T1000 (cell line): ENCODE results near the gene KCNMA1.

ENCODE experiments used
- DNase-seq: peaks from one replicate; lab custom pipeline; 2025; ENCODE audit warnings: mixed read lengths; lab: John Stamatoyannopoulos, UW

KCNMA1 gene

DNA sequence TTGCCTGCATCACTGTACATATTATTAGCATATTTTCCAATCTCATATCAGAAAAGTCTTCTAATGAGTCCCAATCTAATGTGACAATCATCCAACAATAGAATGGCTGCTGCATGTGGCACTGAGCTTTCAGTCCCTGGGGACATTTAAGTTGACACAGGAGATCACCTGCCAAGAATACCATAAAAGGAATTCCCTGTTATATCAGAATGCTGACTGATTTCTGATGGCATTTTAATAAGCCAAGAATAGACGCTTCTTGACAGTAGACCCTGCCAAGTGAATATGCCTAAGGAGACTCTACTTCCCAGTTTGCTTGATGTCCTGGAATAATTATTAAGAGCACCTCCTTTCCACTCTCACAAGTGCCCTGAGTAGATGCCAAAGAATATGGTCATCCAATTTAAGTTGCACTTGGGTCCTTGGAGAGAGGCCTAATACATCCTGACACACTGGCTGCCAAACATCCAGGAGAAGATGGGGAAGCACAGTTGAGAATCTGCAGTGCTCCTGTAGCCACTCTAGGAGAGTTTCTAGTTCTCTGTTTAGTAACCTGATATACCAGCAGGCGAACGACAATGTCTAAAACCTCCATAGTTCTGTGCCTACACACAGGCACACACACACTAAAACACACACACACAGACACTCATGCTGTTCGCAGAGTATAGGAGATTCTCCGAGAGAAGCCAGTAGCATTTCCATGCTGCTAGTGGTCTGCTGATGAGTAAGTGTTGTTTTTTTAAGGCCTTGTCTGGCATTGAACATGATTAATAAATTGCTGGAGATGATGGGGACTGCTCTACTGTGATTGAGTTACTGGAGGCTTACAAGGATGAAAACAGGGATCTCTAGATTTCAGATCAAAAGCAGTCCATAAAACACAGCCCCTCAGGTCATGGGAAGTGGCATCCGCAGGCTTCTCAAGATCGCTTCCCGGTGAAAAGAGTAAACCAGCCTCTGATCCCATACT, 369.6 kb downstream of the KCNMA1 start:
- DNase-seq = no peak

DNA sequence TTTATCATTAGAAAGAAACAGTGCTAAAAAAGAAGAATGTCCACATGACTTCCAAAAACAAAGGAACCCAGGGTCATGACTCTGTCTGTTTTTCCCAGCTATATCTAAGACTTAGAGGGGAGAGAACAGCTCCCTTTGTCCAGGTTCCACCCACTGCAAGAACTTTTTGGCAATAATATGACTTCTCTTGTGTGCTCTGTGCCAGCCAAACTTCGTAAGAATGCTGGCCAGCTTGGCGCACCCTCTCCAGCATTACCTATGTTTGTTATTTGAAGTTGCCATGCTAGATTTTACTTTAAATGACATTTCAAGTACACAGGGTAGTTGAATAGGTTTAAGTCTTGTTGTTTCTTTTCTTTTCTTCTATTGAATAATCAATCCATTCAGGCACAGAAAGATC, 371.4 kb downstream of the KCNMA1 start:
- DNase-seq = no peak

GRCh38 chr10:77264527-77264926, 373.1 kb downstream of the KCNMA1 start:
- DNase-seq = no peak

DNA sequence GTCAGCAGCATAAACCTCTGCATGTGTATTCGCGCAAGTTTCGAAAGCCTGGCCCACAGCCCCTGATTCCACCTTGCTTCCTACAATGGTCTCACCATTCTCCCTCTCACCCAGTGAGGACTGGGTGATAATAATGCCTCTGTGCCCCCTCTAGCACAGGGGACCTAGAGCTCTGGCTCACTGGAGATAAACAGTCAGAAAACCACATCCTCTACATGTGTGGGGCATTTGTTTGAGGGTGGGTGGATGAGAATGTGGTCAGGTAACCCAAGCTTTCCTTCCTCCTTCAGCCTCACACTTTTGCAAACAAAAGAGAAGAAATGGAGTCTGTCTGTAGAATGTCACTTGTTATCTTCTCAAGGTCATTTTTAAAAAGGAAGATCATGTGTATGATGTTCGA, 373.5 kb downstream of the KCNMA1 start:
- DNase-seq = no peak

DNA sequence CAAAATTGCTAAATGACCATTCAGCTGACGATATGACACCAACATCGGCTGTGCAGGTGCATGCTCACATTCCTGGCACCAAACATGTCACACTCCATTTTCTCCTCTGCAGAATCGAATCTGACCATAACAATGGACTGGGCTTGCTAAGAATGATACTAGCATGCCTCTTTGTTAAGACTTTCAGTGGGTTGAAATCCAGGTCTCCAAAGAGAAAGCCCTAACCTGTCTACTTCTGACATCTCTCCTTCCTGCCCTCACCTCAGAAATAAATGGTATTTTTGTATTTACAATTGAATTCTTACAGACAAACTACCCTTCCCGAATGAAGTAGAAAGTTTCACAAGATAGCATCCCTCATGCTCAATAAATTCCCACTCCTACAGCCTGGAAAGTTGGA, 373.9 kb downstream of the KCNMA1 start:
- no peak for DNase-seq

- DNase-seq = no peak
Measured at GRCh38 chr10:77261146-77261545, 376.5 kb downstream of the KCNMA1 start.

DNA sequence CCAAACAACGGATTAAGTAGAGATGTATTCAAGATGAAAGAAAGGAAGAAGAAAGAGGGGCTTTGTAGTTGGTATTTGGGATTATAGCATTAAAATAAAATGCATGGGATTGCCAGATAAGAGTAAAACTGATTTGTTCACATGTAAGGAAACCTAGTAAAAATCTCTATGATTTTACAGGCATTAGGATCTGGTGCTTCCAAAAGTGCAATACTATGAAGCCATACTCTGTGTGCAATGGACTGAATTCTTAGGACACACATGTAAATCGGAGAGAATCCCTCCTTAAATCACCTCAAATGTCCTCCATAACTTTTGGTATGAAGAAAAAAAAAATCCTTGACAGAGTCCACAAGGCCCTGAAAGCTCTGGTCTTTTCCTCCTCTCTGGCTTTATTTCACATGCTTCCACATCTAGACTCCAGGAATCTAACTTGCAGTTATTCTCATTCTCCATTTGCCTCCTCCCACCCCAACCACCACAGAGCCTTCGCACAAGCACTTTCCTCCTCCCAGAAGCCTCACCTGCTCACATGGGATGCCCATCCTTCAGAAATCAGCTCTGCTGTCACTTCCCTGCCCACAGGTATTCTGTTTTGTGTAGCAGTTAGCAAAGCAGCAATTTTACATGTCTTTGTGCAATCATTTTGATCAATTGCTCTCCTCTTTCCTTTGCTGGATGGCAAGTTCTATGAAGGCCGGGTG, 378.3 kb downstream of the KCNMA1 start:
- DNase-seq = no peak

GRCh38 chr10:77256346-77256745, 381.3 kb downstream of the KCNMA1 start:
- no peak for DNase-seq

DNA sequence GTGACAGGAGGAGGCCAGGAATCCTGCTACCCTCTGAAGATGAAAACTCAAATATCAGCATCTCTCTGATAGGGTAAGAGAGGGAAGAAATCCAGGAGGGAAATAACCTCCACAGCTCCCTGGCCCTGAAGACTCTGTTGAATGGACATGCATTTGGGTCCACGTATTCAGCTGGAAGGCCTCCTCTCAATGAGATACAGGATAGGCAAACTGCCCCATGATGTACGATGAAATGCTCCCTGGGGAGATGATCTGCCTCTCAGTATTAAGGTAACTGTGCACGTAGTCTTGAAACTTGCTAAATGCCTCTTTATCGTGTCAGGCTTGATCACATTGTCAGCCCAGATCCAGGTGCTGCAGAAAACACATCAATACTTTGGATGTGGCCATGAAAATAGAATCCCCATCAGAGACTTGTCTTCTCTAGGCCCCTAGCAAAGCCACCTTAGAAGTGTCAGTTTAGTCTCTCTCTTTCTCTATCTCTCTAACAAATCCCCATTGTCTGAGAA, 384.0 kb downstream of the KCNMA1 start:
- no peak for DNase-seq

GRCh38 chr10:77253147-77253545, 384.5 kb downstream of the KCNMA1 start:
- DNase-seq = no peak

- no peak for DNase-seq
Measured at GRCh38 chr10:77252380-77253146, 385.0 kb downstream of the KCNMA1 start.

DNA sequence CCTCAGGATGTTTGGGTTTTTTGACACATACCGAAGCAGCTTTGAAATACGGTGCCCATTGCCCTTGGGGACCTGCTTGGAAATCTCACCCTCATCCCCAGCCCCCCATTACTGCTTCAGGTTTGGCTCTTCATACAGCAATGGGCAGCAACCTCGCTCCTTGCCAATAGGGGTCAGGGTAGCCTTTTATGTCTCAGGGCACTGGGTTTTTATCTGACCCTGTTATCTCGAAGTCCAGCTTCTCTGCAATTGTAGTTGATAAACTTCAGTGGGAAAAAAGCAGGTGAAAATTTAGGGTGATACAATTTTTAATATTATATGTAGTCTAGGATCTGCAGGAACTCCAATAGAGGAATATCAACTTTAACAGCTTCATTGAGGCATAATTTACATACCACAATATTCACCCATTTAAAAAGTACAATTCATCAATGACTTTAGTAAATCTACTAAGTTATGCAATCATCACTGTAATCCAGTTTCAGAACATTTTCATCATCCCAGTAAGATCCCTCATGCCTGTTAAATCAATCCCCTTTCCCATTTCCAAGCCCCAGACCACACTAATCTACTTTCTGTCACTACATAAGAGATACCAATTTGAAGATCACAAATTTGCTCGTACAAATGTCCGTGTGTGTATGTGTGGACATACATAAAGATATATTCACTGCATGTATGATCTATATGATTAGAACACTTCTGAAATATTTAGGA, 386.2 kb downstream of the KCNMA1 start:
- no peak for DNase-seq

DNA sequence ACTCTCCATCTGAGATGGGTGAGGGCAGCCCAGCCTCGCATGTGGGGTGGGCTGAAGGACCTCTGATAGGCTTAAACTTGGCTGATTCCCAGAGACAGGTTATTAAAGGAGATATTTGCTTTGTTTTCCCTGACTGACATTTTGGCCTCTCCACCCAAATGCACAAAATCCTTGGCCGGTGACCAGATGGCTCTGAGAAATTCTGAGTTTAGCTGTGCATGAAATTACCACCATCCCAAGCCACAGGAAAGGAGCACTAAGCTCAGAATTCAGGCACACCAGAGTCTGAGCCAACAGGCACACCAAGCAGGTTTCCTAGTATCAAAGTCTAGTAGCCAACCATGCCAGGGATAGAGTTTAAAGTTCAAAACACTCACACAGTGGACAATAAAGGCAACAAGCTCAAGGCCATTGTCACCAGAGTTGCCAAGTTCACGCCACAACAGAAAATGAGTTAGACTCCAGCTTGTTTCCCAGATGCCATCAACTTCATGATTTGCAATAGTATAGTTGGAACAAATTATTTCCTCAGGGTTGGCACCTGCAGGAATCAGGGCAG, 387.6 kb downstream of the KCNMA1 start:
- no peak for DNase-seq

DNA sequence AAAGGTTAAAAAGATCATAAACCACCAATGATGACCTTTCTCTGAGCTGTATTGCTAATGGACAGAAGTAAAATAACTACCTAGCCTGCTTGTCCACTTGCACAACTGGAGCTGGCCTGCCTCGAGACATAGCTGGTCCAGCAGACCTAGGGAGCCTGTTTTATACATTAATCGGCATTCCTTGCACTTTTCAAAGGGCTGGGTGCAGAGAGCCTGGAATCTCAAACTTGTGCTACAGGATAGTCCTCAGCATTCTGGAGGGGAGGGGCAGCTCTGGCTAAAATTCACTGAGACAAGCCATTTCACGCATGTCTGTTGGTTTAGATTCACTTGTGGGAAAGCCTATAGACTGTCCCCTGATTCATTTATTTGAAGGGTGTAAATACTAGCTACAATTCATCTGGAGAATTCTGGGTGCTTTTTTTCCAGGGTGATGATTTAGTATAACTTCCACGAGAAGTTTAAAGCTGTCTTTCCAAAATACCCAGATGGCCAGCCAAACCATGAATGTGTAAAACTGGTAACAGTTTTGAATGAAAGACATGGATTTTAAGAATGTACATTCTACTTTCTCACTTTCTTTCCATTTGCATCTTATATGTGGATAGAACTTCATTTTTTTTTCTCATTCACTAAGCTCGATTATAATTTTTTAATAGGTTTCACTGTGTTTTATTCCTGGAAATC, 389.4 kb downstream of the KCNMA1 start:
- no peak for DNase-seq

DNA sequence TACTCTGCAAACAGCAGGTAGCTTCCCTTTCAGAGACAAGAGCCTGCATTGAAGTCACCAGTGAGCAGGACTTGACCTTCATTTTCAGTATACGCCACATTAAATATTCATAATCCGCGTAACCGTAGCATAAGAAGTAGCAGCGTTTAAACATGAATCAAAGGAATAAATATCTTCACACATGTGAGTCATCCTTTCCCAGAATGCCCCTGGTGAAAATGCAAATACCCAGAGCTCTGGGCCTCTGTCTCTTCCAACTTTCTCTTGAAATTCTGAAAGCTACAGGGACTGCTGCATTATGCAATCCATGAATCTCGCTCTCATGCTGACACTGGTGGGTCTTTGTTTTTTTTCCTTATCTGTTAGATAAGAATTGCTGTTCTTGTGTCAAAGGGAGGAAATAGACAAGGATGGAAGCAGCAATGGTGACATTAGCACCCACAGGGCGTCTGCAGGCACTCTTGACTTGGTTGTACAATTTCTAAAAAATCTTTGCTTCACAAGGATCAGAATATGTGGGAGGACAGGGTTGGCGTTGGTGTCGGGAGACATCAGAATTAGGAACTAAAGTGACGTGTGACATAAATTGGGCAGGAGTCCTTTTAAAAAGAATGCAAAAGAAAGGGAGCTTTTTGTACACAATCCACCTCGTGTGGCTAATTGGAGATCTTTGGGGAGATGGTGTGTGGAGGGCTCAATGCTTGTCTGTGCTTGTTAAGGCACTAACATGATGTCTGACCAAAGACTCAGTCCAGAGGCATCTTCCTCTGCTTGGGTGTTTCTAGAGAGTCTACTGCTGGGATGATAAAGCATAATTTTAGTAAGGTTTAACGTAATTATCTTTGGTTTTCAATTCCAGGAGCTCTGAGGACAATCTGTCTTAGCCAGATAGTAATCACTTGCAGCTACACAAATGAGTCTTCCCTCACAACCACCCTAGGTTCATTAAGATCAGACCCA, 390.3 kb downstream of the KCNMA1 start:
- no peak for DNase-seq

DNA sequence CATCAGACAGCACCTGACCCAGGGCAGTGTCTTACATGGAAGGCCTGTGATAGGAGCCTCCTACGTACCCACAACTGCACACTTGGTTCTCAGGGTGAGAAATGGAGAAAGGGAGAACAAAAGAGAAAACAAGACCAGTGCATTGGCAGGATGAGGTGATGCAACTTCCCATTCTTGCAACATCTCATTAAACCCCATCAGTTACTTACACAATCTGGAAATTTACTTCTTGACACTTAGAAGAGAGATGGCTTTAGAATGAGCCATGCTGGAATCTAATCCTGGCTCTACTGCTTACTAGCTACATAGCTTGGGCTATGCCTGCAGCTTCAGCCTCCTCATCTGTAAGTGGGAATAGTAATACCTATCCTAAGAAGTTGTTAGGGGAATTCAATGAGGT, 391.7 kb downstream of the KCNMA1 start:
- no peak for DNase-seq

- no peak for DNase-seq
Measured at GRCh38 chr10:77244746-77245145, 392.9 kb downstream of the KCNMA1 start.

GRCh38 chr10:77244286-77244685, 393.3 kb downstream of the KCNMA1 start:
- no peak for DNase-seq

DNA sequence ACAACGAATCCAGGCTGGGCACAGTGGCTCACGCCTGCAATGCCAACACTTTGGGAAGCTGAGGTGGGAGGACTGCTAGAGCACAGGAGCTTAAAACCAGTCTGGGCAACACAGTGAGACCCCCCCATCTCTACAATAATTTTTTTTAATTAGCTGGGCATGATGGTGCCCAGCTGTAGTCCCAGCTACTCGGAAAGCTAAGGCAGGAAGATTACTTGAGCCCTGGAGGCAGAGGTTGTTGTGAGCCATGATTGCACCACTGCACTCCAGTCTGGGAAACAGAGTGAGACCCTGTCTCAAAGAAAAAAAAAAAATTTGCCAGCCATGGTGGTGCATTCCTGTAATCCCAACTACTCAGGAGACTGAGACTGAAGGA, 396.3 kb downstream of the KCNMA1 start:
- DNase-seq = no peak
